HAP-1 (cell line): Measurements from ENCODE around the gene NGEF.

Experiments
- DNase-seq, 2 experiments: peaks; one replicate each; pipeline ENCODE4 v3.0.0-alpha.2; 2016 to 2020; ENCODE audit warnings: low spot score in 2 of 2
- H3K27me3 ChIP-seq: fragments of 250-450 bp; sonication (Bioruptor Pico); 2 replicates; pipeline ENCODE4 v1.5.1; 2020; ENCODE audit warnings: low read depth, mild to moderate bottlenecking, moderate library complexity
- H3K36me3 ChIP-seq: fragments of 250-450 bp; sonication (Bioruptor Pico); replicated peaks from 2 replicates; pipeline ENCODE4 v1.5.1; 2020; ENCODE audit warnings: mild to moderate bottlenecking
- H3K4me1 ChIP-seq: fragments of 250-450 bp; sonication (Bioruptor Pico); 2 replicates; pipeline ENCODE4 v1.5.1; 2020; ENCODE audit warnings: mild to moderate bottlenecking
- H3K4me3 ChIP-seq: fragments of 250-450 bp; sonication (Bioruptor Pico); 2 replicates; pipeline ENCODE4 v1.5.1; 2020; ENCODE audit warnings: mild to moderate bottlenecking, moderate library complexity
- H3K9me3 ChIP-seq: fragments of 250-450 bp; sonication (Bioruptor Pico); 2 replicates; pipeline ENCODE4 v1.5.1; 2020; ENCODE audit warnings: mild to moderate bottlenecking, moderate library complexity
- in situ Hi-C: fragments of 300-500 bp; cut with MboI; formaldehyde crosslinking; loops from 3 replicates; pipeline ENCODE4 v1.14.3; 2020; ENCODE audit warnings: low sequenced_read_pairs, inconsistent platforms, mixed read lengths

The NGEF gene

GRCh38 chr2:233006648-233007047 lies 6.4 kb downstream of the NGEF start:
- no peak overlapping the region for H3K4me3 ChIP-seq
- H3K27me3 ChIP-seq, result no peaks in the 10 kb centered on the region
- no peak for DNase-seq
- H3K4me1 ChIP-seq, result no peaks in the 10 kb centered on the region
- no peaks in the 10 kb centered on the region for H3K9me3 ChIP-seq
- in situ Hi-C loops, result no loop called here
- no peaks in the 10 kb centered on the region for H3K36me3 ChIP-seq

DNA sequence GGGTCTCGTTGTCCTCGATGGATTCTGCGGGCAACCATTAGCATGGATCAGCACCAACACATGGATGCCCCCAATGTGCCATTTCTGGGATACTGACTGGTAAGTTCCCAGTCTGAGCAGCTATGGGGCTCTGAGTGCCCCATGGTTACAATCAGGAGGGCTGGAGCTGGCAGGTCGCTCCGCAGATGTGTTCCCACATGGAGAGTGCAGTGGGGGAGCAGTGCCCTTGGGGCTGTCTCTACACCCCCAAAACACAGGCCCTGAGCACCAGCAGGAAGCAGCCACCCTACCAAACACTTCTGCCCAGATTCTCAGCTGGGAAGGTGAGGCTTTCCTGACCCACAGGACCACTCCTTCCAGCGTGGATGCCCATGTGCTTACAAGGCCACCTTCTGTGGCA lies 8.0 kb downstream of the NGEF start:
- DNase-seq, result no peak
- Histone ChIP-seq H3K4me3 (no peak overlapping the region), H3K27me3 (no peaks in the 10 kb centered on the region), H3K36me3 (no peaks in the 10 kb centered on the region), H3K4me1 (no peaks in the 10 kb centered on the region), H3K9me3 (no peaks in the 10 kb centered on the region)
- in situ Hi-C loops, result no loop called here

DNA sequence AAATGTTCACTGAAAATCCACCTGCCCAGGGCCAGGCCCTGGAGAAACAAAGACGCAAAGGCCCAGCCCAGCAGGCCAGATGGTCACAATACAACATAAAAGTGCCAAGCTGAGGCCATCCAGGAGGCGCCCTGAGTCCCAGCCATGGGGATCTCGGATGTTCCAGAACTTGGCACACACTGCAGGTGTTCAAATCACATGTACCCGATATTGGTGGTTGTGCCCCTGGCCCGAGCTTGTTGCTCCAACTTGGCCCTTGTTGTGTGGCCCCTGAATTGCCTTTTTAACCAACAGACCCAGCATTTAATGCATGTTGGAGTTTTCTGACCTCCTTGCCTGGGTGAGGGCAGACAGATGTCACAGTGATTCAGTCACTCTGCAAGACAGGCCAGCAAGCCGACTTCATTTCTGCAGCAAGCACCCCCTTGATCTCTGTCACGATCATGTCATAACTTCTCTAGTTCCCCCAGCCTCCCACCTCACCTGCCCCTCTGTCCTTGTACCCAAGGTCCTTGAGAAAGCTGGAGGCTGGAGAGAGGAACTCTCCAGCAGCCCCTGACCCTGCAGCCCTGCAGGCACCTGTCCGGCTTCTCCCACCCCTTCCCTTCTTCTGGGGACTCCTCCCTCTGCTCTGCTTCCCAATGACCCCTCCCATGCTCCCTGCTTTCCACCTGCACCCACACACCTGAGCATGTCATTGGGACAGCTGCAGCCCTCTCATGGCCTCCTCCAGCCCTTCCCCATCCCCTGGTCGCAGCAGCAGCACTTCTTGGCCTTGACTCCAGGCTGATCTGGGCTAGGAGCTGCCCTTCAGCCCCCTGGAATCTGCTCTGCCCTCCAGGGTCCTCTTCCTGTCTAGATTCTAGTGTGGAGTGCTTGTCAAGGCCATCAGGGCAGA lies 9.1 kb downstream of the NGEF start:
- Histone ChIP-seq H3K9me3 (no peaks in the 10 kb centered on the region), H3K27me3 (no peaks in the 10 kb centered on the region)
- in situ Hi-C loops, result no loop called here

DNA sequence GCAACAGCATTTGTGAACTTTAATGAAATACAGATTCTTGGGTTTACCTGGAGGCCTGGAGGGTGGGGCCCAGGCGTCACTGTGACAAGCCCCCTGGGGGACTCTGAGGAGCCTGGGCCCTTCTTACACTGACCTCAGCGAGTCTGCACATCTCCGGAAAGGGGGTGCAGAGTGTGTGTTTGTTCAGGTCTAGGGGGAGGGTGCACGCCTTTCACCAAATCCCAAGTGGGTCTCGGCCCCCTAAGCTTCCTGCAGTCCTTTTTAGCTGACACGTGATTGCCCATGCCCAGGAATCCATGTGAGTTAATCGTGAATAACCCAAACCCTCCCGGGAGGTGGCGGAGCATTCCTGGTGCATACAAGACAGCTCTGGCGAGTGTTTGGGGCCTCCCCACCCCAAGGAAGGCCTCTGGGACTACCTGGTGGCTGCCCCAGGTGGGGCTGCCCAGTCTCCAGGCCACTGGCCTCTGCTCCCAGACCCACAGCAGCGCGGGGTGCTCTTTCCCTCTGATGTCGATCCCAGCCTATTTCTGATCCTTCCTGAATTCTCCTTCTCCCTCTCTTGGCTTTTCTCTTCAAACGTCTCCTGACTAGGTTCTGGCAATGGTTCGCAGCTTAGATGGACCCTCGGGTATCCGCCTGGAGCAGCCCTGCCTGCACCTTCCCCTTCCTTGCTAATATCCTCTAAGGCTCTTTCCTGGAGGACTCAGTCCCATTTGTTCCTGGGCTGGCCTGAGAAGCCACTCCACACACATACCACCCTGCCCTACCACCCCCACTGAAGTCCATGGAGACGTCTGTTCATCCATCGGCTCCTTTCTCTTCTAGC lies 10.0 kb downstream of the NGEF start:
- no peaks in the 10 kb centered on the region for H3K4me1 ChIP-seq
- H3K4me3 ChIP-seq, result no peak overlapping the region

More for the DNA sequence above, 9.1 kb downstream of the NGEF start:
- H3K36me3 ChIP-seq, result no peaks in the 10 kb centered on the region
- no peak overlapping the region for H3K4me3 ChIP-seq
- no peaks in the 10 kb centered on the region for H3K4me1 ChIP-seq
- DNase-seq, result no peak

GRCh38 chr2:233000886-233001750 lies 11.9 kb downstream of the NGEF start:
- Histone ChIP-seq H3K4me3 (no peak overlapping the region), H3K9me3 (no peaks in the 10 kb centered on the region), H3K36me3 (no peaks in the 10 kb centered on the region), H3K4me1 (no peaks in the 10 kb centered on the region), H3K27me3 (no peaks in the 10 kb centered on the region)
- no peak for DNase-seq
- in situ Hi-C loops, result no loop called here

More for the DNA sequence above, 10.0 kb downstream of the NGEF start:
- DNase-seq, result no peak
- in situ Hi-C loops, result no loop called here
- no peaks in the 10 kb centered on the region for H3K36me3 ChIP-seq
- no peaks in the 10 kb centered on the region for H3K9me3 ChIP-seq
- no peaks in the 10 kb centered on the region for H3K27me3 ChIP-seq

GRCh38 chr2:232999354-232999753 lies 13.7 kb downstream of the NGEF start:
- Histone ChIP-seq H3K27me3 (no peaks in the 10 kb centered on the region), H3K4me1 (no peaks in the 10 kb centered on the region; the same call in 1 of the 2 replicates), H3K4me3 (no peak overlapping the region), H3K9me3 (no peaks in the 10 kb centered on the region), H3K36me3 (no peaks in the 10 kb centered on the region)
- in situ Hi-C loops, result no loop called here
- no peak for DNase-seq

DNA sequence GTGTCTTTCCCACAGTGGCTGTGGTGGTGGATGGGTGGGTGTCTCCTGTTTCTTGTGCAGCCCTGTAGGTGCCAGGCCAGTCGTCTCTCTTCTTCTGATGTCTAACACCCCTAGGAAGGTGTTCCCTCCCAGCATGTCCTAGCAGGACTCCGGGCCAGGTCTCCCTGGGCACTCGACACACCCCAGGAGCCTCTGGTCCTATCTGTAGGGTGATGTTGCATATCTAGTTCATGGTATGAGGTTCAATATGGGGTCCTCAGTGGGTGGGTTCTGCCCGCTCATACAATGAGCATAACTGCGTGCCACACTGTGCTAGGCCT lies 14.4 kb downstream of the NGEF start:
- Histone ChIP-seq H3K36me3 (no peaks in the 10 kb centered on the region), H3K27me3 (no peaks in the 10 kb centered on the region), H3K4me3 (no peak overlapping the region), H3K9me3 (no peaks in the 10 kb centered on the region), H3K4me1 (no peaks in the 10 kb centered on the region; the same call in 1 of the 2 replicates)
- in situ Hi-C loops, result no loop called here
- no peak for DNase-seq

- Histone ChIP-seq H3K36me3 (no peaks in the 10 kb centered on the region), H3K4me1 (no peaks in the 10 kb centered on the region; the same call in 1 of the 2 replicates), H3K4me3 (no peak overlapping the region), H3K9me3 (0 out of 2 replicates have a peak, but pooled peaks cover 2% of the 10 kb centered on the region), H3K27me3 (no peaks in the 10 kb centered on the region)
- no peak for DNase-seq
- in situ Hi-C loops, result no loop called here
These were observed 15.0 kb downstream of the NGEF start for GRCh38 chr2:232997749-232998665.

GRCh38 chr2:232994446-232994845 lies 18.6 kb downstream of the NGEF start:
- in situ Hi-C loops, result no loop called here
- no peaks in the 10 kb centered on the region for H3K36me3 ChIP-seq

GRCh38 chr2:232993231-232993821 lies 19.7 kb downstream of the NGEF start:
- 0 out of 2 replicates have a peak, but pooled peaks cover 2% of the 10 kb centered on the region for H3K9me3 ChIP-seq
- H3K36me3 ChIP-seq, result no peaks in the 10 kb centered on the region
- no peak overlapping the region for H3K4me3 ChIP-seq
- no peak for DNase-seq
- in situ Hi-C loops, result no loop called here
- H3K27me3 ChIP-seq, result no peaks in the 10 kb centered on the region
- no peaks in the 10 kb centered on the region; the same call in 1 of the 2 replicates for H3K4me1 ChIP-seq

More at GRCh38 chr2:232994446-232994845, 18.6 kb downstream of the NGEF start:
- no peak for DNase-seq
- Histone ChIP-seq H3K9me3 (0 out of 2 replicates have a peak, but pooled peaks cover 2% of the 10 kb centered on the region), H3K4me3 (no peak overlapping the region), H3K4me1 (no peaks in the 10 kb centered on the region; the same call in 1 of the 2 replicates), H3K27me3 (no peaks in the 10 kb centered on the region)

- no peaks in the 10 kb centered on the region for H3K36me3 ChIP-seq
- no peaks in the 10 kb centered on the region for H3K9me3 ChIP-seq
- no peaks in the 10 kb centered on the region for H3K27me3 ChIP-seq
- H3K4me3 ChIP-seq, result no peak overlapping the region
- H3K4me1 ChIP-seq, result no peaks in the 10 kb centered on the region
- DNase-seq, result no peak
- in situ Hi-C loops, result no loop called here
These were observed 26.9 kb downstream of the NGEF start for GRCh38 chr2:232986155-232986554.

DNA sequence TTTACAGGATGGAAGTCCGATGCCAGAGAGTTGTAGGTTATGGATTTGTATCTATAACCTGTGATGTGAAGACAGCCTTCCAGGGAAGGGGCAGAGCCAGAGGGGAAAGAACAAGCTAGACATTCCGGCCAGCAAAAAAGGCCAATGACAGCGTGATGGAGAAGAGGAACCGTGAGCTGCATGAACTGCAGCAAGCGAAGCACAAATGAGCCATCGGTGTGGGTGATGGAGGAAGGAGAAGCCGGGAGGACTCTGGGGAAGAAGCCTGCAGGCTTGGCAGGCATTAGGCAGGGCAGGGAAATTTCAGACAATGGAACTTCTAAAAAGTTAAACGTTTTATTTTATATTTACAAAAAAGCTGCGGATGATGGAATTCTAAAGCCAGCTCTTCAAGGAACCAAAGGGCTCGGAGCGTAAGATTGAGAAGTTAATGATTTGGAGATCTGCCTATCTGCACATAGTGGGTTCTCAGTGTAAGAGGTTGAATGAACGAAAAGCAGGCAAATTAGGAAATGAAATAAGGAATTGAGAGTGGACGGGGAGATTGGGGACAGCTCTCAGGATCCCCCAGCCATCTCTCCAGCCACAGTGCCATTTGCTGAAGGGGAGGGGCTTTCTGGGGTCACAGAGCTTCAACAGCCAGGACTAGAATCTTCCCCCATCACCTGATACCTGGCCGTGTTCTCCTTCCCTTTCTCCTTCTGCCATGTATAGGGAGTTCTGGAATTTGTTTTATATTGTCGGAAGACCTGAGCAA lies 28.4 kb downstream of the NGEF start:
- no peaks in the 10 kb centered on the region for H3K9me3 ChIP-seq
- in situ Hi-C loops, result no loop called here
- H3K27me3 ChIP-seq, result no peaks in the 10 kb centered on the region
- H3K4me1 ChIP-seq, result no peaks in the 10 kb centered on the region
- H3K4me3 ChIP-seq, result no peak overlapping the region
- no peak for DNase-seq
- no peaks in the 10 kb centered on the region for H3K36me3 ChIP-seq
